Upper lobe of right lung (tissue), 1 donor: Measurements from ENCODE around the gene SRGAP3. TPM values are rescaled to one million over a fixed set of nuclear protein-coding genes. Genes with fewer than 3 reads are reported as not detected.

Experiments used
- ATAC-seq: fragments of 200-7000 bp; cut with Tn5 transposase; one replicate; pipeline ENCODE4 v1.9.1; 2020; ENCODE audit warnings: mild to moderate bottlenecking, moderate library complexity
- DNase-seq: peaks from one replicate; pipeline ENCODE4 v3.0.0-alpha.2; 2020
- H3K27ac ChIP-seq: fragments of 200-600 bp; one replicate; pipeline ENCODE4 v1.8.0; 2022
- H3K27me3 ChIP-seq: fragments of 200-600 bp; one replicate; pipeline ENCODE4 v1.8.0; 2022; ENCODE audit warnings: mild to moderate bottlenecking
- H3K36me3 ChIP-seq: fragments of 200-600 bp; one replicate; pipeline ENCODE4 v1.8.0; 2022
- H3K4me1 ChIP-seq: fragments of 200-600 bp; one replicate; pipeline ENCODE4 v1.8.0; 2022
- H3K4me3 ChIP-seq: fragments of 200-600 bp; one replicate; pipeline ENCODE4 v1.8.0; 2022; ENCODE audit warnings: mild to moderate bottlenecking
- H3K9me3 ChIP-seq: fragments of 200-600 bp; one replicate; pipeline ENCODE4 v1.8.0; 2022
- intact Hi-C: fragments of 100-400 bp; cut with DNase I; formaldehyde crosslinking; loops from one replicate; pipeline ENCODE4 v1.11.0; 2022
- total RNA-seq: library from RNA; stranded (reverse); fragmentation: NEBNext Ultra II Directional; extraction: Animal tissue kit (Norgen Biotek cat#: 25700); gene quantifications from one replicate; pipeline ENCODE4 v1.2.1, GENCODE V29; 2021
- TF ChIP-seq, protein P1 (sequence below): fragments of 200-600 bp; IDR thresholded peaks from one replicate; pipeline ENCODE4 v1.8.0; 2022; ENCODE audit warnings: antibody characterized with exemption
- donor health status: DM: no; HTN: yes; CAD: no; lungs with severe emphysema.

Gene SRGAP3
- total RNA-seq, 1 donor from 2014 or later: 3.2 TPM

GRCh38 chr3:9209777-9210176 is 39.7 kb downstream of the SRGAP3 start:
- Histone ChIP-seq H3K36me3 (no peaks in the 10 kb centered on the region), H3K4me3 (no peak overlapping the region), H3K9me3 (no peaks in the 10 kb centered on the region), H3K27ac (no peak overlapping the region), H3K4me1 (no peaks in the 10 kb centered on the region), H3K27me3 (no peaks in the 10 kb centered on the region)
- TF ChIP-seq, protein P1, sequence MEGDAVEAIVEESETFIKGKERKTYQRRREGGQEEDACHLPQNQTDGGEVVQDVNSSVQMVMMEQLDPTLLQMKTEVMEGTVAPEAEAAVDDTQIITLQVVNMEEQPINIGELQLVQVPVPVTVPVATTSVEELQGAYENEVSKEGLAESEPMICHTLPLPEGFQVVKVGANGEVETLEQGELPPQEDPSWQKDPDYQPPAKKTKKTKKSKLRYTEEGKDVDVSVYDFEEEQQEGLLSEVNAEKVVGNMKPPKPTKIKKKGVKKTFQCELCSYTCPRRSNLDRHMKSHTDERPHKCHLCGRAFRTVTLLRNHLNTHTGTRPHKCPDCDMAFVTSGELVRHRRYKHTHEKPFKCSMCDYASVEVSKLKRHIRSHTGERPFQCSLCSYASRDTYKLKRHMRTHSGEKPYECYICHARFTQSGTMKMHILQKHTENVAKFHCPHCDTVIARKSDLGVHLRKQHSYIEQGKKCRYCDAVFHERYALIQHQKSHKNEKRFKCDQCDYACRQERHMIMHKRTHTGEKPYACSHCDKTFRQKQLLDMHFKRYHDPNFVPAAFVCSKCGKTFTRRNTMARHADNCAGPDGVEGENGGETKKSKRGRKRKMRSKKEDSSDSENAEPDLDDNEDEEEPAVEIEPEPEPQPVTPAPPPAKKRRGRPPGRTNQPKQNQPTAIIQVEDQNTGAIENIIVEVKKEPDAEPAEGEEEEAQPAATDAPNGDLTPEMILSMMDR: no peak
- ATAC-seq: no peak
- no peak for DNase-seq
- intact Hi-C loops: no loop called here

DNA sequence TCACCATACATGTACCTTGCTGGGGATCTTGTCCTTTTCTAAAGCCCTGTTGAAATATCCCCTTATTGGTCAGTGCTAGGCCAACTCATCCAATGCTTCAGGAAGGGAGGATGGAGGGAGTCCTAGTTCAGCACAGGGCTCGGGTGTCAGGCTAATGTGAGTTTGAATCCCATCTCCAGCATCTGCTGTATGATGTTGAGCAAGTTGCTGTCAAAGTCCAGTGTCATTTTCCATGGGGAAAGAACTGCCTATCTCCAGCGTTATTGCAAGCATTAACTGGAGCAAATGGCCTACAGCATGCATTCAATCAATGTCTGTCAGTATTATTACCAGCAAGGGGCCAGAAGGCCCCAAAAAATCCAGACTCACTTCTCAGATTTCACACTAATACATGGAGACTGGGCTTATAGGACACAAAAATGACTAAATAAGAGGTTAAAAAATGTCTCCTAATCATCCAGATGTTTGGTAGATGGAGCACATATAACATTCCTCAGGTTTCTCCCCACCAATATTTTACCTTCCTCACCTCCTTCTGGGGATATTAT is 40.8 kb downstream of the SRGAP3 start:
- H3K27me3 ChIP-seq: no peaks in the 10 kb centered on the region
- no peak for ATAC-seq

DNA sequence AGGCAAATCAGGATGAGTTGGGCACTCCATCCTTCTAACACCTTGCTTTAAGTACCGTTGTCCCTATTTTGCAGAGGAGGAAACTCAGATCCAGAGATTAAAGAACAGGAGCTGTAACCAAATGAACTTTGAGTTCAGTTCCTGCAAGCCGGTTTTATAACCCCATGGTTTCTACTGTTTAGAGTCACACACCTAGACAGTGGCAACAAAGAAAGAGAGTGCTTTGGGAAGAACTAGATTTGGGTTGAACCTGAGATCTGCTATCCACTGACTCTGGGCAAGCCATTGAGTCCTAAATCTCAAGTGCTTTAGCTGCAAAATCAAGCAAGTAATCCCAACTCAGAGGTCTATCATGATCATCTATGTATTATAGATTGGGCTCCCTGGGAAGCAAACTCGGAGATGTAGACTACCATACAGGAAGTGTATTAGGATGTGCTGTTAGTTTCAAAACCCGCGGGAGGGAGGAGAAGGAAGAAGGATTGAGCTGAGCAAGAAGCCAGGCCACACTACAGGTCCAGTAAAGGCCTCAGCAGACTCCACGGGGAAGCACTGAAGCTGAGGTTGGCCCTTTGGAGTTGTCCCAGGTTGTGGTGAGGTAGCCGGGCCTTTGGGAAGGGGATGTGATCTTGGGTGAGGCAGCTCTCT is 42.2 kb downstream of the SRGAP3 start:
- ATAC-seq (no peak), DNase-seq (no peak)
- intact Hi-C loops: no loop called here
- no peaks in the 10 kb centered on the region for H3K4me1 ChIP-seq
- TF ChIP-seq, protein P1: no peak
- H3K9me3 ChIP-seq: no peaks in the 10 kb centered on the region
- no peaks in the 10 kb centered on the region for H3K27me3 ChIP-seq
- no peak overlapping the region for H3K27ac ChIP-seq
- H3K36me3 ChIP-seq: no peaks in the 10 kb centered on the region
- H3K4me3 ChIP-seq: no peak overlapping the region

More for the DNA sequence above, 40.8 kb downstream of the SRGAP3 start:
- Histone ChIP-seq H3K36me3 (no peaks in the 10 kb centered on the region), H3K9me3 (no peaks in the 10 kb centered on the region), H3K4me3 (no peak overlapping the region), H3K4me1 (no peaks in the 10 kb centered on the region), H3K27ac (no peak overlapping the region)
- intact Hi-C loops: no loop called here
- TF ChIP-seq, protein P1: no peak
- no peak for DNase-seq

DNA sequence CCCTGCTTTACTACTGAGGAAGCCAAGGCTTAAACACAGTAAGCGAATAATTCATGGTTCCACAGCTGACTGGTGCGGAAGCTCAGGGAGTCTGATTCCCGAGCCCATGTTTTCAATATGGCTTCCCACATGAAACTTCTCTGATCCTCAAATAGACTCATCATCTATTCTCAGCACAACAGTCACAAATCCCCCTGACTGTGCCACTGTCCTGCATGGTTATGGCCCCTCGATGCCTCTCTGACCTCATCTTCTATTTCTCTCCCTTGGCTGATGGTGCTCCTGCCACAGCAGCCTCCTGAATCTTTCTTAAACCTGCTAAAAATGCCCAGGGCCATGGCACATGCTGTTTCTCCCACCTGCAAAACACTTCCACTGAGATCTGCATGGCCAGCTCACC is 43.2 kb downstream of the SRGAP3 start:
- no peak for DNase-seq
- Histone ChIP-seq H3K9me3 (no peaks in the 10 kb centered on the region), H3K27ac (no peak overlapping the region), H3K4me3 (no peak overlapping the region), H3K4me1 (no peaks in the 10 kb centered on the region), H3K27me3 (no peaks in the 10 kb centered on the region), H3K36me3 (no peaks in the 10 kb centered on the region)
- no peak for ATAC-seq
- intact Hi-C loops: no loop called here
- TF ChIP-seq, protein P1: no peak

DNA sequence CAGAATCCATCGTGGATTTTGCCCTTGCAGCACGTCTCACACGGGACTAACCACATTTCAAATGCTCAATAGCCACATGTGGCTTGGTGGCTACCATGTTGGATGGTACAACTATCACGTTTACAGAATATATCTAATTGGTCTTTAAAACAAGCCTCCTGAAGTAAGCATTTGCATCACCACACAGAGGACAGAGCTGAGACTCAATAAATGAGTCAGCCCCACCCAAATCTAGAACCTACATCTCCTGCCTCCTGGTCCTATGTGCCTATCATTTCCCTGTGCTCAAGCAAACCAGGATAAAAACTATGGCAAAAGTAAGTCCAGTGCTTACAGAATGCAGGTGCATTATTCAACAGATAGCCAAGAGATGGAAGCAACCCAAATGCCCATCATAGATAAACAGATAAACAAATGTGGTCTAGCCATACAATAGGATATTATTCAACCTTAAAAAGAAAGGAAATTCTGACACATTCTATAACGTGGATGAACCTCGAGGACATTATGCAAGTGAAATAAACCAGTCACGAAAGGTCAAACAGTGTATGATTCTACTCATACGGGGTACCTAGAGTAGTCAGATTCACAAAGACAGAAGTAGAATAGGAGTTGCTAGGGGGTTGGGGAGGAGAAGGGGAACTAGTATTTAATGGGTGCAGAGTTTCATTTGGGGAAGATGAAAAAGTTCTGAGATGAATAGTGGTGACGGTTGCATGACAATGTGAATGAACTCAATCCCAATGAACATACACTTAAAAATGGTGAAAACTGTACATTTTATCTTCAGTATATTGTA is 43.9 kb downstream of the SRGAP3 start:
- Histone ChIP-seq H3K36me3 (no peaks in the 10 kb centered on the region), H3K4me1 (no peaks in the 10 kb centered on the region), H3K9me3 (no peaks in the 10 kb centered on the region), H3K4me3 (no peak overlapping the region), H3K27me3 (no peaks in the 10 kb centered on the region), H3K27ac (no peak overlapping the region)
- TF ChIP-seq, protein P1: no peak
- ATAC-seq: no peak
- intact Hi-C loops: no loop called here
- no peak for DNase-seq
